Stimulated activated naive CD8-positive, alpha-beta T cell treated with anti-CD3 and anti-CD28 coated beads, Interleukin-15, Interleukin-2, amounts not matched to agents 100 ng/mL and 50 ng/mL, for 24 hours (primary cell): ENCODE data around the gene OPCML.

Experiments used
- H3K27ac Mint-ChIP-seq: one replicate; pipeline ENCODE4 v1.8.0; 2021; ENCODE audit warnings: mild to moderate bottlenecking, mixed read lengths
- H3K27me3 Mint-ChIP-seq: one replicate; pipeline ENCODE4 v1.8.0; 2021; ENCODE audit warnings: mixed read lengths
- H3K36me3 Mint-ChIP-seq: one replicate; pipeline ENCODE4 v1.8.0; 2021; ENCODE audit warnings: low read depth, mixed read lengths
- H3K4me1 Mint-ChIP-seq: one replicate; pipeline ENCODE4 v1.8.0; 2021; ENCODE audit warnings: low read depth, mixed read lengths
- H3K4me3 Mint-ChIP-seq: one replicate; pipeline ENCODE4 v1.8.0; 2021; ENCODE audit warnings: mild to moderate bottlenecking, mixed read lengths
- H3K9me3 Mint-ChIP-seq: one replicate; pipeline ENCODE4 v1.8.0; 2021; ENCODE audit warnings: mixed read lengths

The OPCML gene

DNA sequence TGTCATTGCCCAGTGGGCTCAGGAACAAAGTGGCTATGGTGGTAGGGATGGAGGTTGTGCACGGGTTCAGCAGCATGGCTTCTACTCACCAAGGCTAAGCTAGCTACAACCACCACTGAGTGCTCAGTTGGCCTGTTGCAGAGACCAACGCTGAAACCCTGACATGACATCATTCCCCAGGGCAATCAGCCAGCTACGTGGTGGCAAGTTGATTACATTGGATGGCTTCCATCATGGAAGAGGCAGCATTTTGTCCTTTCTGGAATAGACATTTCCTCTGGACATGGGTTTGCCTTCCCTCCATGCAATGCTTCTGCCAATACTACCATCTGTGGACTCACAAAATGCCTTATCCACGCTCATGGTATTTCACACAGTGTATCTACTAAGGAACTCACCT is 634.3 kb downstream of the OPCML start:
- H3K36me3 Mint-ChIP-seq: no peaks in the 10 kb centered on the region
- no peaks in the 10 kb centered on the region for H3K9me3 Mint-ChIP-seq
- H3K4me3 Mint-ChIP-seq: no peak overlapping the region
- no peaks in the 10 kb centered on the region for H3K27me3 Mint-ChIP-seq
- H3K27ac Mint-ChIP-seq: no peak overlapping the region
- H3K4me1 Mint-ChIP-seq: no peaks in the 10 kb centered on the region

DNA sequence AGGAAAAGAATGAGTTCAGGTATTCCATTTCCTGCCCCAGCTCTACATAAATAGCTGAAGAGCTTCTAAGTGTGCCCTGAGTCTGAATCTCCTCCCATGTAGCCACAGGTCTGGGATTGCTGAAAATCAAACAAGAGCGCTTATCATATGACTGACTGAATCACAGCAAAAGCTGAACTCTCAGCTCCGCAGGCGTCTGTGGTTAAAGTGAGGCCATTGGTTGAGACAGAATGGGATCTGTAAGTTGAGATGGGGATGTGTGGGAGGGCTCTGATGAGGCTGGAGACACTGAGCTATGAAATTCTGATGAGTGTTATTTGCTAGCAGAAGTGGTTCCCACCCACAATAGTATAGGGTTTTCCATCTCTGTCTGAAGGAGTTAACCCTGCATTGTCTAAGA is 637.0 kb downstream of the OPCML start:
- Mint-ChIP-seq H3K27me3 (no peaks in the 10 kb centered on the region), H3K4me3 (no peak overlapping the region), H3K27ac (no peak overlapping the region), H3K4me1 (no peaks in the 10 kb centered on the region), H3K9me3 (no peaks in the 10 kb centered on the region), H3K36me3 (no peaks in the 10 kb centered on the region)

DNA sequence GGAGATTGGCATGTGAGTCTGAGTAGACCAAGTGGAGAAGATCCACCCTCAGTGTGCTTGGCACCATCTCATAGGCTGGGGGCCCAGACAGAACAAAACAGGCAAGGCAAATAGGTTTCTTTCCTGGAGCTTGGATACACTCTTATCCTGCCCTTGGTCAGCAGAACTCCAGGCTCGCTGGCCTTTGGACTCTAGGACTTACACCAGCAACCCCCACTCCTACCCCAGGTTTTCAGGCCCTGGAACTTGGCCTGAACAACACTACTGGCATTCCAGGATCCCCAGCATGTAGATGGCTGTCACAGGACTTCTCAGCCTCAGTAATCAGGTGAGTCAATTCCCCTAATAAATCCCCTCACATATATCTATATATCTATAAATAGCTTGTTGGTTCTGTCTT is 637.7 kb downstream of the OPCML start:
- no peaks in the 10 kb centered on the region for H3K36me3 Mint-ChIP-seq
- no peak overlapping the region for H3K4me3 Mint-ChIP-seq
- H3K27ac Mint-ChIP-seq: no peak overlapping the region
- no peaks in the 10 kb centered on the region for H3K4me1 Mint-ChIP-seq
- no peaks in the 10 kb centered on the region for H3K9me3 Mint-ChIP-seq
- no peaks in the 10 kb centered on the region for H3K27me3 Mint-ChIP-seq

DNA sequence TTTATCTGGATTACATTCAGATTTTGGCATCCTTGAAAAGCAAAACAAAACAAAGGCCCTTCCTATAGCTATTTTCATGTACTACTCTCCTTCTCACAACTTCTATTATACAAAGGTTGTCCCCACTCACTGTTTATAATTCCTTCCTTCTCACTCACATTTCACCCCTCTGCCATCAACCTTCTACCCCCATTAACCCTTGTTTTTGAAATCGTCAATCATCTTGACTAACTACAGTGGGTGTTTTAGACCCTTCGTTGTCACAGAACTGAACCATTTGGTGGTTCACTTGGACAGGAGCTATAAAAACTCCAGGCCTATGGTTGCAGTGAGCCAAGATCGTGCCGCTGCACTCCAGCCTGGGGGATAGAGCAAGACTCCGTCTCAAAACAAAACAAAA is 639.4 kb downstream of the OPCML start:
- Mint-ChIP-seq H3K36me3 (no peaks in the 10 kb centered on the region), H3K27ac (no peak overlapping the region), H3K27me3 (no peaks in the 10 kb centered on the region), H3K4me3 (no peak overlapping the region), H3K4me1 (no peaks in the 10 kb centered on the region), H3K9me3 (no peaks in the 10 kb centered on the region)

DNA sequence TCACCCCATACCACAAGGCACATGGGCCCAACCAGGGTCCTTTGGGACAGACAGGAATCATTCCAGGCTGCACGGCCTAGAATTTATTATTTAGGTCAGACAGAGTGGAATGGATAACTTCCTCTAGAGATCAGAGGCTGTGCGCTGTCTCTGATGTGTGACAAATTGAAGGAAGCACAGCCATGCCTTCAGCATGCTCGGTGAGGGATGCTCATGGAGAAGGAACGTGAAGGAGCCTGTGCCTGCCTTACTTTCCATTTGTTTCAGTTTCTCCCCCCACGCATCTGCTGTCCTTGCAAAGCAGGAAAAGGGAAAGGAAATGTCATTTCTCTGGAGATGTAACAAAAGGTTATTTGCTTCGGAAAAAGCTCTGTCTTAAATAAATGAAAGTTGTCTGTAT is 644.1 kb downstream of the OPCML start:
- H3K27me3 Mint-ChIP-seq: no peaks in the 10 kb centered on the region
- H3K27ac Mint-ChIP-seq: no peak overlapping the region
- H3K36me3 Mint-ChIP-seq: no peaks in the 10 kb centered on the region
- no peaks in the 10 kb centered on the region for H3K4me1 Mint-ChIP-seq
- H3K9me3 Mint-ChIP-seq: no peaks in the 10 kb centered on the region
- no peak overlapping the region for H3K4me3 Mint-ChIP-seq

DNA sequence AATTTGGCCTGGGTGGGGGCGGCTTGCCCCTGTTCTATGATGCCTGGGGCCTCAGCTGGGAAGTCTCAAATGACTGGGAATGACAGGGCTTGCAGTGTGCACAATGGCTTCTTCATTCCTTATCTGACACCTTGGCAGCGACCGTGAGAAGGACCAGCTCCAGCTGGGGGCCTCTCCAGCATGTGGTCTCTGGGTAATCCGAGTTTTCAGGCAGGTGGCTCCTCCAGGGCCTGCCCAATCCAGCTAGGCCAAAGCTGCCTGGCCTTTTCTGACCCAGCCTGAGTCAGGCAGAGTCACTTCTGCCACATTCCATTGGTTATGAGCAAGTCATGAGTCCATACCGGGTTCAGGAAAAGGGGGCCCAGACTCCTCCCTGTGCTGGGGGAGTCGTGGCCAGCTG is 646.0 kb downstream of the OPCML start:
- Mint-ChIP-seq H3K36me3 (no peaks in the 10 kb centered on the region), H3K27ac (no peak overlapping the region), H3K9me3 (no peaks in the 10 kb centered on the region), H3K4me3 (no peak overlapping the region), H3K4me1 (no peaks in the 10 kb centered on the region), H3K27me3 (no peaks in the 10 kb centered on the region)

DNA sequence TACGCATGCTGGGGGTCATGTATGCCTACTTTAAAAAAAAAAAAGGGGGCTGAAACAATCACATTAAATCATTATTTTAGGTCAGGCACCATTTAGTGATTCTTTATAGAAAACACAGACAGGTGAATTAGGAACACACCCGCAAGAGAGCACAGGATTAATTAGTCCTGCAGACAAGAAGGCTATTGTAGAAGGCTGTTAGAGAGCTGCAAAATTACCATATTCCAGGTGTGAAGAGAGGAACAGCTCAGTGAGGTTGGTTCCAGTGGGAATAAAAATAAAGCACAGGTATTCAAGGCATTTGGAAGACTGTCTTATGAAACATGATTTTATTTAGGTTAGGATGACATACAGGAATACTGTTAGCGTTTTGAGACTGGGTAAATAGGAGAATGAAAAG is 649.1 kb downstream of the OPCML start:
- Mint-ChIP-seq H3K4me1 (no peaks in the 10 kb centered on the region), H3K36me3 (no peaks in the 10 kb centered on the region), H3K9me3 (no peaks in the 10 kb centered on the region), H3K27me3 (peaks cover 3% of the 10 kb centered on the region), H3K4me3 (no peak overlapping the region), H3K27ac (no peak overlapping the region)

DNA sequence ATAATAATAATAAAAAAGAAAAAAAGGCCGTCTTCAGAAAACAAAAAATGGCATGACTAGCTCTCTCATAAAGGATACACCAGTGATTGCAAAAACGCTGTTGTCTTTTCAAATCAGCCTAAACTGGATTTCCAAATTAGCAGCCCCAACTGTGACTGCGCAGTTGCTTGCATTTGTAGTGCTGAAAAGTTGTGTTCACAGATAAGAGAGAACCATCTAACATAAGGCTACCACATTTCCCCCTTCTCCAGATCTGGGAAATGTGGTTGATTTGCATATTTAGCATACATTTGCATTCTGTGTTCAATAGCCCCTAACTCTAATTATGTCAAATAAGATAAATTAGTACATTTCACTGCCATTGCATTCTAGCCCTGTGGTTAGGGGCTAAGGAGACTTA is 650.7 kb downstream of the OPCML start:
- no peak overlapping the region for H3K4me3 Mint-ChIP-seq
- no peak overlapping the region for H3K27ac Mint-ChIP-seq

DNA sequence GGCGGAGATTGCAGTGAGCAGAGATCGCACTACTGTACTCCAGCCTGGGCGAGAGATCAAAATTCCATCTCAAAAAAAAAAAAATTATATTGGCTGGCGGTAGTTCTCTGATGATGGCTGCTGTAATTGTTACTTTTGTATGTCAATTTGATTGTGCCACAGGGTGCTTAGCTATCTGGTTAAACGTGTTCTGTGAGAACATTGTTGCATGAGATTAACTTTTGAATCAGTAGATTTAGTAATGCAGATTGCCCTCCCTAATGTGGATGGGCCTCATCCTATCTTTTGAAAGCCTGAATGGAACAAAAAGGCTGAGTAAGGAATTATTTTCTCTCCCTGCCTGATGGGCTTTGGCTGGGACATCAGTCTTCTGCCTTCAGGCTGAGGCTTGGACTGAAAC is 654.2 kb downstream of the OPCML start:
- Mint-ChIP-seq H3K4me1 (no peaks in the 10 kb centered on the region), H3K27ac (no peak overlapping the region), H3K27me3 (peaks cover 3% of the 10 kb centered on the region), H3K36me3 (no peaks in the 10 kb centered on the region), H3K9me3 (no peaks in the 10 kb centered on the region), H3K4me3 (no peak overlapping the region)

More for the DNA sequence above, 650.7 kb downstream of the OPCML start:
- Mint-ChIP-seq H3K4me1 (no peaks in the 10 kb centered on the region), H3K27me3 (peaks cover 3% of the 10 kb centered on the region), H3K9me3 (no peaks in the 10 kb centered on the region), H3K36me3 (no peaks in the 10 kb centered on the region)

DNA sequence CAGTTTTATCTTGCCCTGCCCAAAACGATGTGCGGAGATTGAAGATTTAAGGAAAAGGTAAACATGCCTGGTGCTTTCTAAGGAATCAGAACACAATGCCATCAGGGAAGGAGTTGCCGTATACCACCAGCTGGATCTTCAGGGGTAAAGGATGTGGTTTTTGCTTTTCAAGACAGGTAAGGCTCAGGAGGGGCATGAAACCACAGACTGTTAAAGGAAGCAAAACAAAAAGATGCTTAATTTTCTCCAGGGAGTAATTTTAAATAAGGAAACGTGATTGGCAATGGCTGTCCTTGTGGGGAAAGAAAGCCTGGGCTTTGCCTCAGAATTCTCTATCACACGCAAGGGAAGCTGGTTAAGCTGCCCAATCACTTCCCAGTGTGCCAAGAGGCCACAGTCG is 655.6 kb downstream of the OPCML start:
- Mint-ChIP-seq H3K36me3 (no peaks in the 10 kb centered on the region), H3K27me3 (peaks cover 3% of the 10 kb centered on the region), H3K9me3 (no peaks in the 10 kb centered on the region), H3K4me3 (no peak overlapping the region), H3K4me1 (no peaks in the 10 kb centered on the region), H3K27ac (no peak overlapping the region)

DNA sequence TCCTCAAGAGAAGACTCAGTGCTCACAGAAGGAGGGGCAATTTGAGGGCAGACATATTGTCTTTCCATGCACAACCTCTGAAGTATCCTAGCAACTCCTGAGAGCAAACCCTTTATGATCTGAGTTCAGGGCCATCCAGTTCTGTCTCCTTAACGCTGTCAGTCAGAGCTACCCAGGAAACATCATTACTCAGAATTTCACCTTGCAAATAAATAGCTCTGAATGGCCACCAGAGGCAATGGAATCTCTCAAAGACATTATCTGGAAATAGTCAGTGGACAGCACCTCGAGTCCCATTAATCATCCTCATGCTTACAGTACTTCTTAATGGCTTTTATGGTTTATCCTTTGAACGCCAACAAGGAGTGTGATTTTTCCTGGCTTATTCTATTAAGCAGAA is 656.1 kb downstream of the OPCML start:
- no peak overlapping the region for H3K27ac Mint-ChIP-seq
- no peaks in the 10 kb centered on the region for H3K9me3 Mint-ChIP-seq
- no peaks in the 10 kb centered on the region for H3K36me3 Mint-ChIP-seq
- H3K4me1 Mint-ChIP-seq: no peaks in the 10 kb centered on the region
- no peak overlapping the region for H3K4me3 Mint-ChIP-seq
- H3K27me3 Mint-ChIP-seq: peaks cover 3% of the 10 kb centered on the region

DNA sequence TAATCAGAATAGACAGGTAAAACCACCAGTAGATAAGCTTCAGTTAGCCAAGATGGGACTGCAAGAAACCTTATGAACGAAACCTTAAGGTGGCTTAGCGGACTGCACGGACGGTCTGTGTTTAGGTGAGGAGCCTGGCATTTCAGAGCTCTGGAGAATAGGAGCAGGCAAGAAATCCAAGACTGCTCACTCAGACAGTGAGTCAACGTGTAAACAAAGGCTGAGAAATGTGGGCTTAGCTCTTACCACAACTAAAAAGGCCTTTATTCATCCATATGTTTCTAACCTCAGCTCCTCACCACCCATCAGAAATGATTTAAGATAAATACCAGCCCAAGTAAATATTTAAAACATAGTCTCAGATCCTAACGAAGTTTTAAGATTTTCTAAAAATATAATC is 657.7 kb downstream of the OPCML start:
- H3K27me3 Mint-ChIP-seq: no peaks in the 10 kb centered on the region
- H3K9me3 Mint-ChIP-seq: no peaks in the 10 kb centered on the region
- no peak overlapping the region for H3K4me3 Mint-ChIP-seq
- no peaks in the 10 kb centered on the region for H3K4me1 Mint-ChIP-seq
- H3K36me3 Mint-ChIP-seq: no peaks in the 10 kb centered on the region
- no peak overlapping the region for H3K27ac Mint-ChIP-seq

DNA sequence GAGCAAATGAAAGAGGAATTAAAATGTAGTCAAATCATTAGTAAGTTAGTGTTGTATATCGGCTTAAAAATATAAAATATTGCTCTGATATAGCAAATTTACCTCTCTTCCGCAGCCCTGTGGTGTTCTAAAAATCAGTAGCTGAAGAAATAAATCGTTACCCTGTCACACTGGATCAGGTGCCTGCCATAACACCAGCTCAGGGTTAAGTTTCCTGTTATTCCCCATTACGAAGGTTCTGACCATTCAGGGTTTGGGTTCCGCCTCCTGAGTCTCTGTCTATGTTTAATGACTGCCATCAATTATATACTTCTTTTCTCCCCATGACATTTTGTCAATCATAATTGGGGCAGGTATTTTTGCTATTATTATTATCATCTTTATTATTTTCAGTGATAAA is 658.5 kb downstream of the OPCML start:
- H3K27ac Mint-ChIP-seq: no peak overlapping the region
- no peaks in the 10 kb centered on the region for H3K36me3 Mint-ChIP-seq
- H3K9me3 Mint-ChIP-seq: no peaks in the 10 kb centered on the region
- no peak overlapping the region for H3K4me3 Mint-ChIP-seq
- no peaks in the 10 kb centered on the region for H3K27me3 Mint-ChIP-seq
- no peaks in the 10 kb centered on the region for H3K4me1 Mint-ChIP-seq

DNA sequence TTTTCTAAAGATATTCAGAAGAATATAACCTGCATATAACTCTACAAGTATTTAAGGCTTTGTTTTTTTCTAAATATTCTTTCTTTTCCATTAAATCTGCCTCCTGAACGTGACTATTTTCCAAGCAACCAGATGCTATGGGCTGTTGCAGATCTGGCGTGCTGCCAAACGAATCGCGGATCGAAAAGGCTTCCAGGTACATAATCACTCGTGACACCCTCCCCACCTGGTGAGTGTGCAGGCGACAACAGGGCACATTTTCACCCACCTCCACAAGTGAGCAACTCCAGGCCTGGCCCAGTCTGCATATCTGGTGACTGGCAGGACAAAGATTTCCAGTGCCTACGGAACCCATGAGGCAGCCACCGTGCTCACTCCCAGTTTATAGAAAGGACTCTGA is 660.1 kb downstream of the OPCML start:
- H3K4me3 Mint-ChIP-seq: no peak overlapping the region
- H3K4me1 Mint-ChIP-seq: no peaks in the 10 kb centered on the region
- H3K27me3 Mint-ChIP-seq: no peaks in the 10 kb centered on the region
- H3K9me3 Mint-ChIP-seq: no peaks in the 10 kb centered on the region
- H3K36me3 Mint-ChIP-seq: no peaks in the 10 kb centered on the region
- no peak overlapping the region for H3K27ac Mint-ChIP-seq

DNA sequence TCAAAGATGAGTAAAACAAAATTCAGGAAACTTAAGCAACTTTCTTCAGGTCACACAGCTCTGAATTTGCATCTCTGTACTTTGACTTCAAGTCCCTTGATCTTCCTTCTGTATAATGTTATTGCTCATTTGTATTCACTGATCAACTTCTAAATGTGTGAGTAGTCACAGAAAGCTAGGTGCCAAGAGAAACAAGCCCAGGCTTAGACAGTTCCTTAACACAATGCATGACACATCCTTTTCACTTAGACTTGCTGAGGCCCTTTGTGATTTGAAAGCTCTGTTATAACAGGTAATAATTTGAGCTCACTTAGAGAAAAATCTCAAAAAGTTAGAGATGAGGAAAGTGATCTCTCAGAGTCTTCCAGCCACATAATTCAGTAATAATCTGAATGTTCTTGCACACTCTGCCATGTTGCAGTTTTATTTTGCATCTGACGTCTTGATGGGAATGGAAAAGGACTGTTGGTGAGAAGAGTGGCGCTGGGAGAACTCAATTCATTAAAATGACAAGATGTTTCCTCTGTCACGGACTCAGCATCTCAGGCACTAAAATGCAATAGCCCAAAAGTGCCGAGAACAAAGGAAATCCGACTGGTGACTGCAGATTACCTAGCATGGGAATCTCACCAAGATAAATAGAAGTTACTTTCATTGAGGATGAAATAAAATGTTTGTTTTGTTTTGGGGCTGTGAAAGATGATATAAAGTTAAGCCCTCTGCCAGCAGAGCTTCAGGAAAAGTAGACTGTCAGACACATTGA is 665.3 kb downstream of the OPCML start:
- Mint-ChIP-seq H3K4me3 (no peak overlapping the region), H3K27me3 (no peaks in the 10 kb centered on the region), H3K9me3 (no peaks in the 10 kb centered on the region), H3K36me3 (no peaks in the 10 kb centered on the region), H3K4me1 (no peaks in the 10 kb centered on the region), H3K27ac (no peak overlapping the region)

DNA sequence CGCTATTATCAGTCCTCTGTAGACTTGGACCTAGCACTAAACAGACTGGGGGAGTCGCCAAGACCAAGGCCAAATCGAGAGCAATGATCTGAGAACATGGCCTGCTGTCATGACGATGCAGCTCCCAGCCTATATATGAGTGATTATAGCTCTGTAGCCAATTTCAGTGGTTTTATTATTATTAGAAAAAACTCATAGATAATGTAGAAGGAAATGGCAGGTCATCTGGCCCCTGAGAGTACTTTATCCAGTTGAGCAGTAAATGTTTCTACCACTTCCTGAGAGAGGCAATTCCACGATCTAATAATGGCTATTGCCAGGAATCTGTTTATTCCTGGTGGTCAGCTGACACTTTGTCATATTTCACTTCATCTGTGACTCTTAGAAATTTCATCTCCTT is 666.7 kb downstream of the OPCML start:
- Mint-ChIP-seq H3K4me1 (no peaks in the 10 kb centered on the region), H3K27ac (no peak overlapping the region), H3K9me3 (no peaks in the 10 kb centered on the region), H3K36me3 (no peaks in the 10 kb centered on the region), H3K27me3 (no peaks in the 10 kb centered on the region), H3K4me3 (no peak overlapping the region)
